KOPT-K1 (cell line): ENCODE results near the gene NT5M.

Experiments
- H3K27ac ChIP-seq: fragments of 200-600 bp; sonication (generic); 2 replicates; pipeline ENCODE4 v1.5.1; 2016; ENCODE audit warnings: antibody characterized with exemption, mild to moderate bottlenecking, low read depth, low read length; ENCODE audit not compliant: poor library complexity, severe bottlenecking
- H3K36me3 ChIP-seq: fragments of 200-600 bp; sonication (generic); 2 replicates; pipeline ENCODE4 v1.5.1; 2017; ENCODE audit warnings: antibody characterized with exemption, mild to moderate bottlenecking, low read length, moderate library complexity; ENCODE audit not compliant: insufficient read depth
- H3K9me3 ChIP-seq: fragments of 200-600 bp; sonication (generic); 2 replicates; pipeline ENCODE4 v1.5.1; 2017; ENCODE audit warnings: antibody characterized with exemption, low read length, mild to moderate bottlenecking; ENCODE audit not compliant: insufficient read depth, poor library complexity, severe bottlenecking

Gene NT5M

GRCh38 chr17:17363638-17364337 lies 60.6 kb downstream of the NT5M start:
- no peaks in the 10 kb centered on the region for H3K36me3 ChIP-seq
- peaks cover 14% of the 10 kb centered on the region for H3K9me3 ChIP-seq
- H3K27ac ChIP-seq, result no peak overlapping the region

DNA sequence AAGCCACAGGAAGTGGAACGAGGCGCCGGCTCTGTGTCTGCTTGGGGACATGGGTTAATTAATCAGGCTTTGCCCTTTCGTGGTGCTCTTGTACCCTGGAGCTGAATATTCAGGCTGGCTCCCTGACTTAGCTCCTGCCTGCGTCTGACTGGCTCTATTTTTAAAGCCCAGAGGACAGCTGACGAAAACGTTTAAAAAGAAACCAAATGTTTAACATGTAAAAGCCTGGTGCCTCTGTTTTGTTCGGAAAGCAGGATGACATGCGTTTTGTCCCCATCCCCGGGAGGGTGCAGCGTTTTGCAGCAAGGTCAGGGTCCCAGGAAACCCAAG lies 61.1 kb downstream of the NT5M start:
- Histone ChIP-seq H3K9me3 (peaks cover 14% of the 10 kb centered on the region), H3K36me3 (no peaks in the 10 kb centered on the region), H3K27ac (no peak overlapping the region)

GRCh38 chr17:17365476-17366110 lies 62.4 kb downstream of the NT5M start:
- Histone ChIP-seq H3K36me3 (no peaks in the 10 kb centered on the region), H3K9me3 (peaks cover 2% of the 10 kb centered on the region), H3K27ac (no peak overlapping the region)

DNA sequence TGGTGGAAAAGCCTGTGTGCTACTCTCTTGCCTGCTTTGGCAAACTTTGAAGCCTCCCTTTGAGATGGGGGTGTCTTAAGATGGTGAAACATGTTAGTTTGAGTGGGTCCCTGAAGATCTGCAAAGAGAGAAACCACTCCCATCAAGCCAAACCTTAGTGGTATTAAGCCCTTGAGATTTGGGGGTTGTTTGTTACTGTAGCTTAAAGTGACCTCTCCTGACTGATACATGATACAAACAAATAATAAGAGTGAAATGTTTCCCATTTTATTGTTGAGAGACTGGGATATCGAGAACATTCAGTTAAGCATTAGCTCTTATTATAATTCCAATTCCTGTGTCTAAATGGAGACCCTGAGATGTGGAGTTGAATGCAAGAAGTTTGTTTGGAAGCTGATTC lies 63.1 kb downstream of the NT5M start:
- no peaks in the 10 kb centered on the region for H3K9me3 ChIP-seq
- H3K36me3 ChIP-seq, result no peaks in the 10 kb centered on the region
- no peak overlapping the region for H3K27ac ChIP-seq

GRCh38 chr17:17366941-17367875 lies 64.0 kb downstream of the NT5M start:
- Histone ChIP-seq H3K27ac (no peak overlapping the region), H3K36me3 (no peaks in the 10 kb centered on the region)

DNA sequence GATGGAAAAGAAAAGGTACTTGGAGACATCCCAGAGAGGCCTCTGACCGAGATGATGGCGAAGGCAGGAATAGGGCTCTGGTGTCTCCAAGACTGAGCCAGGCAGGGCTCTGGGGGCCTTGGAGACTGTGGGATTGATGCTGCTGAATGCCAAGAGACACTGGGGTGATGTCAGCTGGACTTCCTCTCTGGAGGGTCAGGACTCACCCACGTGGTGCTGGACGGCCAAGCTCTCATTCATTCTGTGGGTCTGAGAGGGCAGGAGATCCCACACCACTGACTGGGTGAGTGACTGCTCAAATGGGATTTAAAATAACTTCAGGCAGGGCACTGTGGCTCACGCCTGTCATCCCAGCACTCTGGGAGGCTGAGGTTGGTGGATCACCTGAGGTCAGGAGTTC lies 64.8 kb downstream of the NT5M start:
- Histone ChIP-seq H3K36me3 (no peaks in the 10 kb centered on the region), H3K9me3 (no peaks in the 10 kb centered on the region), H3K27ac (no peak overlapping the region)

More at GRCh38 chr17:17366941-17367875, 64.0 kb downstream of the NT5M start:
- H3K9me3 ChIP-seq, result no peaks in the 10 kb centered on the region

- no peaks in the 10 kb centered on the region for H3K36me3 ChIP-seq
- H3K27ac ChIP-seq, result no peak overlapping the region
- H3K9me3 ChIP-seq, result no peaks in the 10 kb centered on the region
Observed at GRCh38 chr17:17370711-17371110, 67.5 kb downstream of the NT5M start.

DNA sequence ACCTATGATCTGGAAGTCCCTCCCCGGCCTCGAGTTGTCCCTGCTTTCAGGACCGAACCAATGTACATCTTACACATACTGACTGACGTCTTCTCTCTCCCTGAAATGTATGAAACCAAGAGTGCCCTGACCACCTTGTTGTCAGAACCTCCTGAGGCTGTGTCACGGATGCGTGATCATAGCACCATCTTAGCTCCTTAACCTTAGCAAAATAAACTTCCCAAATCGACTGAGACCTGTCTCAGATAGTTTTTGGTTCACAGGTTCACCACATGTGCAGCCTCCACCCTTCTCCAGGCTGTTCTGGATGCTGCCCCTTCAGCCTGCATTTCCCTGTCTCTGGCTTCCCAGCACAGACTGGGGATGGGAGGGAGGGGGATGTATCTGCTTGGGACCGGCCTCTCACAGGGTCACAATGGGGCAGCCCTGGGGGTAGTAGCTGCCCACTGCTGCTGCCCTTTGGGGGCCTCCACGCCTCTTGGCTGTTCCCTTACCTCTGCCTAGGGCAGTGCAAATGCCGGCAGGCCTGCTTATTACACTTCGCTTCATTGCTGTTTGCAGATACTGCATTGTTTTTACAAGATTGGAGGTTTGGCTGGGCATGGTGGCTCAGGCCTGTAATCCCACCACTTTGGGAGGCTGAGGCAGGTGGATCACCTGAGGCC lies 69.8 kb downstream of the NT5M start:
- H3K9me3 ChIP-seq, result no peaks in the 10 kb centered on the region

GRCh38 chr17:17375841-17376240 lies 72.7 kb downstream of the NT5M start:
- no peaks in the 10 kb centered on the region for H3K36me3 ChIP-seq
- H3K27ac ChIP-seq, result no peak overlapping the region
- no peaks in the 10 kb centered on the region for H3K9me3 ChIP-seq

More for the DNA sequence above, 69.8 kb downstream of the NT5M start:
- Histone ChIP-seq H3K27ac (no peak overlapping the region), H3K36me3 (no peaks in the 10 kb centered on the region)

DNA sequence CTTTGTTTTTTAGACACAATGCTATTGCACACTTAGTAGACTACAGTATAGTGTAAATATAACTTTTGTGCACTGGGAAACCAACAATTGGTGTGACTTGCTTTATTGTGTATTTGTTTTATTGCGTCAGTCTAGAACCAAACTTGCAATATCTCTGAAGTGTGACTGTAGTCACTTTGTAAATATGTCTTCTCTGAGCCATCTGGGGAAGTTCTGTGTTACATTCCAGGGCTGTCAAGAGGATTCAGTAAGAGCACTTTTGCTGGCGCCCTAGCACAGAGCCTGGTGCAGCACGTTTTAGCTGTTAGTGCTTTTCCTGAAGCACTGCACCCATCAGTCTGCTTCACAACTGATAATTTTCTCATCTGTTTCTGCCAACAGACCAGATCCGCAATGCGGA lies 73.2 kb downstream of the NT5M start:
- H3K27ac ChIP-seq, result no peak overlapping the region
- H3K9me3 ChIP-seq, result no peaks in the 10 kb centered on the region
- H3K36me3 ChIP-seq, result no peaks in the 10 kb centered on the region

- Histone ChIP-seq H3K27ac (no peak overlapping the region), H3K9me3 (no peaks in the 10 kb centered on the region), H3K36me3 (no peaks in the 10 kb centered on the region)
Observed at GRCh38 chr17:17377071-17377967, 74.1 kb downstream of the NT5M start.

DNA sequence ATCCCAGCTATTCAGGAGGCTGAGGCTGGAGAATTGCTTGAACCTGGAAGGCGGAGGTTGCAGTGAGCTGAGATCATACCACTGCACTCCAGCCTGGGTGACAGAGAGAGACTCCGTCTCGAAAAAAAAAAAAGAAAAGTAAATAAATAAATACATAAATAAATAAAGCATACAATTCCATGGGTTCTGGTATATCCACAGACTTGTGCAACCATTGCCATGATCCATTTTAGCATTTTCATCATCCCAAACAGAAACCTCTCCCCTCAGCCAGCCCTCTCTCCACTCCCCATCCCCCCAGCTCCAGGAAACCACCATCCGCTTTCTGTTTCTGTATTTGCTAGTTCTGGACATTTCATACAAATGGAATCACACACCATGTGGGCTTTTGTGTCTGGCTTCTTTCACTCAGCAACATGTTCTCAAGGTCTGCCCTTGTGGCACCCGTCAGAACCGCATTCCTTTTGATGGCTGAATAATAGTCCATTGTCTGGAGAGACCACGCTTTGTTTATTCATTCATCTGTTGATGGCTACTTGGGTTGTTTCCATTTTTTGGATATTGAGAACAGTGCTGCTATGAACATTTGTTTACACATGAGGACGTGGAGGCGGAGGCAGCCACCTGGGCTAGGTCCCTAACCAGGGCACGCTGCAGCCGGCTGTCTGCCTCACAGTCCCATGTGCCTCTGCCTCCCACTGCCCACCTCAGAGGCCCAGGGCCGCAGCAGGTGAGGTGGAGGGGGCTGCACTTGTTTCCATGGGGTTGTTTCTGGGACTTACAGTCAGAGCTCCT lies 76.2 kb downstream of the NT5M start:
- no peaks in the 10 kb centered on the region for H3K36me3 ChIP-seq
- H3K27ac ChIP-seq, result no peak overlapping the region
- H3K9me3 ChIP-seq, result no peaks in the 10 kb centered on the region

DNA sequence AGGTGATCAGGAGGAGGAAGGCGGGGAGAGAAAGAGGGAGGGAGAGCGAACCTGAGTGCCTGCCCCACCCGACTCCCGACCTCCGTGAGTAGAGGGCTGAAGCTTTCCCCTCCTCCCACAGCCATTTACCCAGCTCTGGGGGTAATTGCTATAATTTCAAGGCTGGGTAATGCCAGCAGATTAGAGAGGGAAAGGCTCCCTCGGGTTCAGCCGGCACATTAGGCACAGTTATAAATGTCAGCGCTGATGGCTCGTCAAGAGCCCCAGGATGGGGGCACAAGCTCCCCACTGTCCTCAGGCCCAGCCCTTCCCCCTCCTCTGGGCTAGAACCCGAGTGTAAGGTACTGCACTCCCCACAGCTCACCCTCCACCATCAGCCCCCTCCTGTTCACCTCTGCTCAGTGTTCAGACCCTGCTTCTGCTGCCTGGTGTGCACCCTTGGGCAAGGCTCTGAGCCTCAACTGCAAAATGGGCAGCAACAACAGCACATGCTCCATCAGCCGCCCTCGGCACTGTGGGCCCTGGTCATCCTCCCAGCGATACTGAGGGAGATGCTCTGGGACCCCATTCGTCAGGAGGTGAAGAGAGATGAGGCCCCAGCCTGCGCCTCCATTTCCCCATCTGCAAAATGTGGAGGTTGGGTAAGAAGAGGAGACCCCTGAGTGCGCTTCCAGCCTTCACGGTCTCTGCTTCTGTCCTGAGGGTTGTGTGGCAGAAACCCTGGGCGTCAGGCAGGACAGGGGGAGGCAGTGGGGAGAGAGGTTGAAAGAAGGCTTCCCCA lies 77.2 kb downstream of the NT5M start:
- no peak overlapping the region for H3K27ac ChIP-seq
- H3K36me3 ChIP-seq, result no peaks in the 10 kb centered on the region
- no peaks in the 10 kb centered on the region for H3K9me3 ChIP-seq
